Renal cortex interstitium (tissue), 11 donors: ENCODE data around the gene VSIG2. TPM values are rescaled to one million over a fixed set of nuclear protein-coding genes. Genes with fewer than 3 reads are reported as not detected.

Experiments used
- DNase-seq, 11 donors: peaks; one replicate each; pipeline ENCODE4 v3.0.0-alpha.2; 2013; ENCODE audit warnings: low read depth in 9 of 11, low spot score in 4 of 11; ENCODE audit errors: extremely low read depth in 1 of 11
- polyA plus RNA-seq, 3 donors: library from polyadenylated mRNA; unstranded; fragments of 120-200 nt; gene quantifications; one replicate each; pipeline ENCODE4 v1.2.1, GENCODE V29; 2013; ENCODE audit not compliant: insufficient read length in 3 of 3

VSIG2 gene
- polyA plus RNA-seq, 3 donors: 4.9 to 7.1 (median 5.9) TPM

GRCh38 chr11:124753624-124754023 lies 1.6 kb upstream of the VSIG2 start:
- no peak for DNase-seq

- no peak for DNase-seq
Observed at GRCh38 chr11:124753205-124753604, 1.1 kb upstream of the VSIG2 start.

GRCh38 chr11:124752471-124753102 lies 532 bp upstream of the VSIG2 start:
- no peak for DNase-seq

- no peak for DNase-seq
Observed at GRCh38 chr11:124751391-124751740, 689 bp downstream of the VSIG2 start.

- DNase-seq: no peak
Observed at GRCh38 chr11:124749912-124750311, 2.1 kb downstream of the VSIG2 start.

- no peak for DNase-seq
Observed at GRCh38 chr11:124748481-124749343, 3.3 kb downstream of the VSIG2 start.

GRCh38 chr11:124748100-124748418 lies 4.0 kb downstream of the VSIG2 start:
- no peak for DNase-seq

- no peak for DNase-seq
Observed at GRCh38 chr11:124747406-124748099, 4.5 kb downstream of the VSIG2 start.

GRCh38 chr11:124746621-124747243 lies 5.3 kb downstream of the VSIG2 start:
- no peak for DNase-seq

GRCh38 chr11:124745835-124746620 lies 6.0 kb downstream of the VSIG2 start:
- no peak for DNase-seq

- no peak for DNase-seq
Observed at GRCh38 chr11:124745270-124745834, 6.7 kb downstream of the VSIG2 start.

GRCh38 chr11:124743050-124743449 lies 9.0 kb downstream of the VSIG2 start:
- no peak for DNase-seq

- no peak for DNase-seq
Observed at GRCh38 chr11:124742555-124742954, 9.5 kb downstream of the VSIG2 start.

- no peak for DNase-seq
Observed at GRCh38 chr11:124740277-124740882, 11.7 kb downstream of the VSIG2 start.

GRCh38 chr11:124739479-124740276 lies 12.4 kb downstream of the VSIG2 start, which contains the start of gene NRGN:
Gene NRGN (plus strand): TSS chr11:124739942. CDS start chr11:124740085, 143 bp downstream.
- DNase-seq: peak in 10 of 11 donors; percentile 80 to 92 (median 89)

GRCh38 chr11:124738713-124739478 lies 13.2 kb downstream of the VSIG2 start:
- DNase-seq: no peak
